Suppressor macrophage treated with lipopolysaccharide for 4 hours (primary cell): ENCODE data around the gene PSMG3.

ENCODE experiments used
- DNase-seq: peaks from one replicate; pipeline ENCODE4 v3.0.0-alpha.2; 2020

The PSMG3 gene

DNA sequence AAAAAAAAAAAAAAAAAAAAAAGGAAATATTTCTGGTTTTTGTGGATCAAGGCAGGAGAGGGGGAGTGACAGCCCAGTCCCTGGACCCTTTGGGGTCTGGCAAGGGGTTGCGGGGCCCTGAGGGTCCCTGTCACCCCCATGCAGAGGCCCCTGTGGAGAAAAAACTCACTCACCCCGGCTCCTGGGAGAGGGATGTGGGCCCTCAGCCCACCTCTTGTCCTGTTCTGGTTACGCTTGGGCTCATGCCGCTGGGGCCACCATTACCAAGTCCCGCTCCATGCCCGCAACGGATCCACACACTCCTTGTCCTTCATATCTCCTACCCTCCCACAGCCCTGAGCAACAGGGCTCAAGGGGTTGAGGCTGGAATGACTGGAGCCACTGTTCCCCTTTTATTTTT is 12.8 kb downstream of the PSMG3 start:
- no peak for DNase-seq

DNA sequence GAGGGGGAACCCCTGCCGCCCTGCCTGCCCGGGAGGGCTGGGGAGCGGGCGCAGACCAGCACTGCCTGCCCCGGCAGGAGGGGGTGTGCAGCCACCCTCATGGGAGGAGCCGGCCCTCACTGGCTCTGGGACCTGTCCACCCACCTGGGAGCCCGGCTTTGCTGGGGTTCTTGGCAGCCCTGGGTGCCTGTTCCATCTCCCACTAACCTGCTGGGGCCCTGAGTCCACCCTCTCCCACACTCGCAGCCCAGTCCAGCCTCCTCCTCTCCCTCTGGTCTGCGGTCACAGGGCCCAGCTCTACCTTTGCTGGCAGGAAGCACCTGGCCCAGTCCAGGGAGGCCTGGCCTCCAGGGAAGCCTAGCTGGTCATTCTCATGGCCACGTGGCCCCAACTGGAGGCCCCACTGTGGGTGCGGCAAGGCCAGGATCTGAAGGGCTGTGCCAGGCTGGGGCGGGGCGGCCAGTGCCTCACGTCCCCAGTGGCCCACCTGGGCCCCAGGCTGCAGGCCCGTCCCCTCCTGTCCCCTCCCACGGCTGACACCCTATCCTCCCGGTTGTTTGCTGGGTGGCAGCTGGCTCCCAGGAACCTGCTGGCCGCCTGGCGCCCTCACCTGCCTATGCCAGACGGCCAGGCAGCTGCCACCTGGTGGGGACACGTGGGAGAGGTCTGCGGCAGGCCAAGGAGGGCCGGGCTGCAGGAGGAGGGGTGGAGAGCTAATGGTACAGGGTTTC is 13.9 kb downstream of the PSMG3 start, which contains the start of gene TMEM184A:
Gene TMEM184A (minus strand): TSS at position 393 of the 731 bp plus-strand sequence. CDS start 721 bp downstream, outside the sequence.
- DNase-seq = no peak

DNA sequence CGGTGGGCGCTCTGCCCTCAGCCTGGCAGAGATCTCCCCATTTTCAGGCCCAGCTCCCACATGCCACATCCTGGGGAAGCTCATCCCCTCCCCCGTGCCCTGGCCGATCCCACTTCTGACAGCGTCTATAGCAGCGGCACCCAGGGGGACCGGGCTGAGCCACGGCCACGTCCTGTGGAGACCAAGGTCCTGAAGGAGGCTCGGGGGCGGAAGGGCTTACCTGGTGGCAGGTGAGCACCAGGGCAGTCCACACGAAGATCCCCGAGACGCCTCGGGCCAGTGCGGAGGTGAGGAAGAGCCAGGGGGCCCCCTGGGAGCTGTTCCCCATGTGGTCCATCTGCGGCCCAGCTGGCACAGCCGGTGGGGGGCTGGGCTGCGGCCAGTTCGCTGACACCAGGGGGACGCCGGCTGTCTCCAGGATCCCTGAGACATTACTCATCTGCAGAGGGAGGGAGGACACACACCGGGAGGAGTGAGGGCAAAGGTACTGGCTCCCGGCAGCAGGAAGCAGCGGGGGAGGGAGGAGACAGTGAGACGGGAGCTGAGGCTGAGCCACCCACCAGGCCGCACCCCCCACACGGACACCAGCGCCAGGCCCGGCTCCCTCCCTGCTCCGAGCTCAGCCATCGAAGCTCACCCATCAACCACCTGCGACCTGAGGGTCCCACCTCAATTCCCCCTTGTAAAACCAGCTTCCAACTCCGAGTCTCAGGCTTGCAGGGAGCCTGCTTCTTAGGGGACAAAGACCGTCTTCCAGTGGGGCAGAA is 14.6 kb downstream of the PSMG3 start:
- DNase-seq = no peak

DNA sequence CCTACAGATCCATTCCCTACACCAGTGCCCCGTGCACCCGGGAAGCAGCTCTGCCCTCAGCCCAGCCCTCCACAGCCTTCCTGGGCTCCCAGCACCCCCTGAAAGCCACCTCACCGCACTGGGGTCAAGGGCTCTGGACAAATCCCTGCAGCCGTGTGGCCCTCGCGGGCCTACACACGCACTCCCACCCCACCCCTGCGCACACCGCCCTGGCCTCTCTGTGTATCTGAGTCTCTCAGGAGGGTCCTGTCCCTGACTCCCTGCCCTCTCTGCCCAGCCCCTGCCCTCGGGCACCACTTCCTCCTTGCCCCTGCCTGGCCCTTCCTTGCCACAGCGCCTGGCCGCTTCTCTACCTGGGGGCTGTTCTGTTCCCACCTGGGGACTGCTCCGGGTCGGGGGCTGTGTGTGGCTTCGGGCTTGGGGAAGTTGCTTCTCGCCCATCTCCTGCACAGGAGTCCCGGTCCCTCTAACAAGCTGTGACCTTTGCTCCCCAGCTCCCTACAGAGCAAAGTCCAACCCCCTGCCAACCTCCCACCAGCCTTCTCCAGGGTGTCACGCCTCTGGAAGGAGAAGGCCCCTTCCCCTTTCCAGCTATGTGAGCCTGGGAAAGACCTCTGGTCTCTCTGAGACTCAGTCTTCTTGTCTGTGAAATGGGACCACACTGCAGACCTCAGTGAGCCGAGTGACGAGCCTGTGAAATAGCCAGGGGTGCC is 15.3 kb downstream of the PSMG3 start:
- DNase-seq = no peak

- no peak for DNase-seq
These were observed 16.2 kb downstream of the PSMG3 start for GRCh38 chr7:1553512-1554210.

DNA sequence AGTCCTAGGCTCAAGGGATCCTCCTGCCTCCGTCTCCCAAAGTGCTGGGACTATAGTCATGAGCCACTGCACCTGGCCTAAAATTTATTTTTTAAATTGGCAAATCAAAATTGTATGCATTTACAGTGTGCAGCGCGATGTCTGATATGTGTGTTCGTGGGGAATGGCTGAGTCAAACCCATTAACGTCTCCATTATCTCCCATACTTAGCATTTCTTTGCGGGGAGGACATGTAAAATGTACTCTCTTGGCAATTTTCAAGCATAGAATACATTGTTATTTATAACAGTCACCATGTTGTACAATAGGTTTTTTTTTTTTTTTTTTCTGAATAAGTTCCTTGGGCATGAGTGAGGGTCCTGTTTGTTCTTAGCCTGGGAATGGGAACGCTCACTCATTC is 17.6 kb downstream of the PSMG3 start:
- DNase-seq = no peak

DNA sequence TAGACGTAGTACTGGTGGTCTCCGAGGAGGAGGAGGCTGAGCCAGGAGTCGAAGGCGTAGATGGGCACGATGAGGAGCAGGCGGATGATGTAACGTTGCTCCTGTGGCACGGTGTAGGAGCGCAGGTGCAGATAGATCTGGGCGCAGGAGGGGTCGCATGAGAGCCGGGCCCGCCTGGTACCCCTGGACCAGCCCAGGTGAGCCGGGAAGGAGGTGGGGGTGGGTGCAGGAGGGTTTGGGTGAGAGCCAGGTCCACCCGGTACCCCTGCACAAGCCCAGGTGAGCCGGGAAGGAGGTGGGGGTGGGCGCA is 19.0 kb downstream of the PSMG3 start:
- DNase-seq = no peak

GRCh38 chr7:1550005-1550845 is 19.6 kb downstream of the PSMG3 start:
- DNase-seq = no peak

DNA sequence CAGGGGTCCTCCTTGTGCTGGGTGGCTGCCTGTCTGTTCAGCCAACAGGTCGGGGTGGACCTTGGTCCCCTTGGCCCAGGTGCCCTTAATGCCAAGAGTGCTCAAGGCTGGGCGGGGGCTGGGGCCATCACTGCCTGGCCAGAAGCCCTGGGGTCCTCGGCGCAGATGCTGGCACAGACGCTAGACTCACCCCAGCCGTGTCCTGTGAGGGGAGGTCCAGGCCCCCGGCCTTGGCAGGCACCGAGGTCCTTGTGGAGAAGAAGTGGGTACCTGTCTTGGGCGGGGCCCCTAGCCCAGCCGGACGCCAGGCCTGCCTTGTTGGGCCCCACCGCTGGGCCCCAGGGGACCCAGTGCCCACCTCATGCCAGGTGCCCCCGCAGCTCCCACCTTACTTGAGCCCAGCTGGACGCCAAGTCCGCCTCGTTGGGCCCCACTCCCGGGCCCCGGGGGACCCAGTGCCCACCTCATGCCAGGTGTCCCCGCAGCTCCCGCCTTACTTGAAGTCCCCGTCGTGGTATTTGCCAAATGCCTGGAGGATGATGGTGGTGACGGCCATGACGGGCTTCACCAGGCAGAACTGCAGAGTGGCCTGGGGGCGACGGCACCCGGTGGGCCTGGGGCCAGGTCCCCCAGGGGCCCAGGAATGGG is 20.4 kb downstream of the PSMG3 start:
- DNase-seq = no peak

GRCh38 chr7:1548944-1549343 is 20.9 kb downstream of the PSMG3 start:
- no peak for DNase-seq

GRCh38 chr7:1548438-1548831 is 21.4 kb downstream of the PSMG3 start:
- peak; percentile 22 for DNase-seq

- no peak for DNase-seq
These were observed 21.9 kb downstream of the PSMG3 start for GRCh38 chr7:1547777-1548437.

GRCh38 chr7:1546909-1547776 is 22.7 kb downstream of the PSMG3 start:
- no peak for DNase-seq

DNA sequence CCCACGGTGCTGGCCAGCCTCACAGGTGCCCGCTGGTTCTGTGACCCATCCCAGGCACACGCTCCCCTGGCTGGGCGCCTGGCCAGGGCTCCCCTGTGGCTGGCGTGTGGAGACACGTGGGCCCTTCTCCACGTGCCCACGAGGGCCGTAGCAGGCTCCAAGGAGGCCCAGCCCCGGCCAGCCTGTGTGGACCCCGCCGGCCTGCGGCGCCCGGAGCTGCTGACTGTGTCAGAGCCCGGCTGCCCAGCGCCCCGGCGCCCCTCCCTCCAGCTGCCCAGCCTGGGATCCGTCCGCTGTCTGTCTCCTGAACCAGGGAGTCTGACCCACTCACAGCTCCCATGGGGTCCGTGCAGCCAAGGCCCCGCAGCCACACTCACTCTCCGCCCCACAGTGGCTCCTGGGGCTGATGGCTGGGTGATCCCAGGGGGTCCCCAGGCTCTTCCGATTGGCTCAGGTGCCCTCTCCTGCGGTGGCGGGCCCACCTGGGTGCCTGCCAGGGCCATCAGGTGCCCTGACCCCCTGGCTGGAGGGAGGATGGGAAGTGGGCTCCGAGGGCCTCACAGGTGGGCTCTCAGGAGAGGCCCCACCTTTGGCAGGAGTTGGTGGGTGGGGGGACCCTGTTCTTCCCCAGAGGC is 23.4 kb downstream of the PSMG3 start:
- DNase-seq = no peak

GRCh38 chr7:1545417-1546246 is 24.2 kb downstream of the PSMG3 start:
- no peak for DNase-seq

DNA sequence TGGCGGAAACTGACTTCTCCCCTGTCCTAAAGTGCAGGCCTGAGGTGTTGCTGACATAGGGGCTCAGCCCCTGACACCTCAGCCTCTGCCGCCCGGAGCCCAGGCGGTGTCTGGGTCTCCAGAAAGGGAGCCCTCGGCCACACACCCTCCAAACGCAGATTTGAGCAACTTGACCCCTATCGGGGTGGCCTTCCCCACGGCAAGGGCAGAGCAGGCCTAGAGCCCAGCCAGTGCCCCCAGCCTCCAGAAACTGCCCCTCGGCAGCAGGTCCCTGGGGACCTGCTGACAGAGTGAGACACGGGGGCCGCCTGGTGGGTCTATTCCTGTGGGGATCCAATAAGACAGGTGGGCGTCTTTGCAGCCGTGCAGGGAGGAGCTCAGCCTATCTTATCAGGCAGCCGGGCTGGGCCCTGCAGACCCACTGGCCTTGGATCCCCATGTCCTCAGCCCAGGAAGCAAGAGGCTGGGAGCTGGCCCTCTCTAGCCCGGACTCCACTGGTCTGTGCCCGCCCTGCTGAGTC is 24.9 kb downstream of the PSMG3 start:
- DNase-seq = no peak

- DNase-seq = no peak
These were observed 25.5 kb downstream of the PSMG3 start for GRCh38 chr7:1544178-1544895.

DNA sequence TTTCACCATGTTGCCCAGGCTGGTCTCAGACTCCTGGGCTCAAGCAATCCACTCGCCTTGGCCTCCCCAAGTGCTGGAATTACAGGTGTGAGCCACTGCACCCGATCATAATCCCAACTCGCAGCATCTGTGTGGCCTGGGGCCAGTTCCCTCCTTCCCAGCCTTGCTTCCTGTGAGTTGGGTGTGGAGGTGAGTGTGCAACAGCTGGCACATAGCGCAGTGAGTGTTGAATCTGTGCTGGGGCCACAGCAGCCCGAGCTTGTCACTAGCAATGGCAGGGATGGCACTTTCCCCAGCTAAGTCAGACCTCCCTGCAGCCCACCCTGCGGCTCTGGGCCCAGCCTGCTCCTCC is 26.0 kb downstream of the PSMG3 start:
- no peak for DNase-seq
